GM19239 (cell line): ENCODE results near the gene SYNDIG1L.
A peak's percentile ranks its signal among the peaks of the same experiment; 100 is the strongest.
"Not testable (repeated sequence)": the region's sequence is repeated elsewhere in the genome, so short reads cannot be mapped to it uniquely, and the experiment has no call there.

ENCODE experiments used
- DNase-seq: peaks from one replicate; pipeline ENCODE4 v3.0.0; 2011; ENCODE audit warnings: low spot score; ENCODE audit not compliant: insufficient read length
- FAIRE-seq: peaks from 2 replicates; lab custom pipeline; 2011; peaks lifted over from hg19 to GRCh38; lab: Jason Lieb, UNC

Gene SYNDIG1L

DNA sequence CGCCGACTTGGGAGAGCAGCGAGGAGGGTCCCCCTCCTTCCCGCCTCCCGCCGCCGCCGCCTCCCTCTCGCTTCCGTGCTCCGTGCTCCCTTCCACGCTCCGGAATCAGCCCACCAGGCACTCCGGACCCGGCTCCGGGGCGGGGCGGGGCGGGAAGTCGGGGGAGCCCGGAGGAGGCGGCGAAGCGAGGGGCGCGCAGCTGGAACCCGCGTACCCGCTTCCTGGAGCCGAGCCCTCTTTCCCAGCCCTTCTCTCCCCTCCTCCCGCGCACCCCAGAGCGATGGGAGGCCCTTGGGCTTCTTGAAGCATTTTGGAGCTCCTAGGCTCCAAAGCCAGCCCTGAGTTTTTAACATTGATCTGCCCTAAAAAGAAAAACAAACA lies at the start of gene SYNDIG1L:
Gene SYNDIG1L, minus strand, starts transcription at position 9 of the 381 bp plus-strand sequence. CDS start 16,466 bp downstream, outside the sequence.
- FAIRE-seq = no peak

DNA sequence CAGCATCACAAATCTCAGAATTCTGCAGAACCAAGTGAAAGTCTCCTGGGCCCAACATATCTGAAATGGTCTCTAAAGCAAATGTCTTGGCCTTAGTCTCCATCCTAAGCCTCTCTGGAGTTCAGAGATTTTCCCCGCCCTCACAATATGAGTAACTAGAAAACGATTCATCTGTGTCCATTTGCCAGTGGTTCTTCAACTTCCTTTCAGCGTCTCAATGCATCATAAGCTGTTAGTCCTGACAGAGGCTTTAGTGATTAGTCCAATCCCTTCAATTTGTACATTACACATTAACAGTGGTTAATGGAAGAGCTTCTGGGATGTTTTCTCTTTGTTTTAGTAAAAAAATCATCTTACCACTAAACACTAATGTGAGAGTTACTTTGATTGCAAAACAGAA lies 49.7 kb upstream of the SYNDIG1L start:
- no peak for DNase-seq
- FAIRE-seq = no peak

More for the DNA sequence above, at the start of gene SYNDIG1L:
- DNase-seq = no peak

GRCh38 chr14:74474376-74474775 lies 48.4 kb upstream of the SYNDIG1L start:
- FAIRE-seq (no peak), DNase-seq (no peak)

GRCh38 chr14:74472601-74473000 lies 46.6 kb upstream of the SYNDIG1L start:
- no peak for FAIRE-seq
- DNase-seq = no peak

GRCh38 chr14:74469548-74470518 lies 43.8 kb upstream of the SYNDIG1L start:
- FAIRE-seq (no peak), DNase-seq (no peak)

GRCh38 chr14:74468513-74468912 lies 42.5 kb upstream of the SYNDIG1L start:
- DNase-seq = no peak
- FAIRE-seq = no peak

DNA sequence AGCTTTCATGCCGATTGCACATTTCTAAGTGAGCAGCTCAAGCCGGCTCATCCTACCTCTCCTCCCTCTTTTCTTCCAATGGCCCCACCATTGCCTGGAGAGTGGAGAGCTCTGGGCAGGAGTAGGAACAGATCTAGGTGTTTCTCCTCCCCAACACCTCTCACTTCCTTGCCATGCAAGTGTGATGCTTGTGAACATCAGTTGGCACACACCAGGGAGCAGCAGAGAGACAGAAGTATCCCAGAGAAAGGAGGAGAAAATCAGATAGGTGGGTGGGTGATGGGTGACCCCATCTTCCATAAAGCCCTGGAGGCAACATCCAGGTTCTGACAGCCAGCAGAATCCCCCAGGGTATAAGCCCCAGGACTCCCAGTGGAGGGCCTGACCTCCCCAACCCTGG lies 39.3 kb upstream of the SYNDIG1L start:
- DNase-seq = no peak
- no peak for FAIRE-seq

DNA sequence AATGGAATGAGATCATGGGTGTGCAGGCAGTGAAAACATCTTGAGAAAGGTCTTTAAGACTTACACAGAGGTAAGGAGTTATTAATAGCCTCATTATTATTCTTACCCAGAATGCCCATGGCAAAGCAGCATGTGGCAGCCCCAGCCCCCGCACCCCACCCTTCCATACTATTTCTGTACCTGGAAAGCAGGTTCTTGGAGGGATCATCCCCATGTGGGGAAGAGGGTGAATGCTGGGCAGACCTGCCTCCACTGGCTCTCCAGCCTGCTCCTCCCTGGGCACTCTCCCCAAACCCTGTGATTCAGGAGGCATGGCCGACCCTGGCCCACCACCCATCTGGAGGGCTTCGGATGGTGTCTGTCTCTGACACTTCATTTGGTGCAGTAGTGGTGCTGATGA lies 38.8 kb upstream of the SYNDIG1L start:
- FAIRE-seq (no peak), DNase-seq (no peak)

DNA sequence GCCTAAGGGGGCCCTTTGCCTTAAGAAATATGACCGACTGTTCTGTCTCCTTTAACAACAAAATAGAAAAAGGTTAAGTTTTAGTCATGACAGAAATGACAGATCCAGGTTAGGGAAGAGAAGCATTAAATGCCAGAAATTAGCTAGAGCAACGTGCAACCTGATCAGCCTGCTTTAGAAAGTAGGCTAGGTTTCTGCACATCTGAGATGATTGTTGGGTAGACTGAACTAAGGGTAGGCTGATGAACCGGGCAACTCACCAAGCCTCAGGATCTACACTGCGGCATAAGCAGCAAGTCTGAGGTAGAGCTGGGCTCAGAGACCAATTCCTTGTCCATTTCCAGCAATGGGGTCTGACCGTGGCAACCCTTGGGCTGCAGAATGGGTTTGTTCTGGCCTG lies 37.7 kb upstream of the SYNDIG1L start:
- DNase-seq (no peak), FAIRE-seq (no peak)

- DNase-seq = no peak
These were observed 37.0 kb upstream of the SYNDIG1L start for GRCh38 chr14:74462993-74463392.

DNA sequence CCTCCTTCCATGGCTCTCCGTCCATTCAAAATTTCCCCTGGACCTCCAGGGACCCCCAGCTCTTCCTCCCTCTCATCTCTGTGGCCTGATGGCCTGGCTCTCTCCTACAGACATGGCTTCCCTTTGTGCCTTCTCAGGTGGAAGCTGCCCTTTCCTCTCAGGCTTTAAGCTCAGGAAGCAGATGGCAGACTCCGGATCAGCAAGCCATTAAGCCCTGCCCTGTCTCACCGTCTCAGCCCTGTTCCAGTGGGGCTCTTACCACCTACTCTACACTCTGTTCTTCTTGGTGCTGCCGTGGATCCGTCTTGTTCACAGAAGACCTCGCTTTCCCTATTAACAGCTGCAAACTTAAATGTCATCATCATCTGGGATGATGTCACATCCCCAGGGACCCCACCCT lies 34.0 kb upstream of the SYNDIG1L start:
- no peak for DNase-seq
- FAIRE-seq = no peak

More at GRCh38 chr14:74462993-74463392, 37.0 kb upstream of the SYNDIG1L start:
- no peak for FAIRE-seq

DNA sequence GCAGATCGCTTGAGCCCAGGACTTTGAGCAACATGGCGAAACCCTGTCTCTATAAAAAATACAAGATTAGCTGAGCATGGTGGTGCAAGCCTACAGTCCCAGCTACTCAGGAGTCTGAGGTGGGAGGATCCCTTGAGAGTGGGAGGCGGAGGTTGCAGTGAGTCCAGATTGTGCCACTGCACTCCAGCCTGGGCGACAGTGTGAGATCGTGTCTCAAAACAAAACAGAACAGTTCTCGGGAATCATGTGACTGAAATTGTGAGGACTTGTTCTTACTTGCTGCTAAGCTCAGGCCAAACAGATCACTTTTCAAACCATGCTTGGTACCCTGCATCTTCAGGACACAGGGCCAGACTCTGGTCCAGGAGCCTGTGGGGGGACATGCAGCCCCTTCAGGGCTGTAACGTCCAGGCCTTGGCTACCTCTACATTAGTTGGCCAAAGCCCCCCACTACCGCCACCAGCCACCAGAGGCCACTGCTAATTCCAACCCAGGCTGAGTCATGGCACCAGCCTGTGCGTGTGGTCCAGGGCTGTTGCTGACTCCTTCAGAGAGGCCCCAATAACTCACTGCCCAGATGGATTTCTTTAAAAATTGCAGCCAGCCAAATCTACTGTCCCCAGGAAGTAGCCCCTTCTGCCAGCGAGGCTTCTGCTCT lies 33.4 kb upstream of the SYNDIG1L start:
- FAIRE-seq (no peak), DNase-seq (peak; percentile 33)

GRCh38 chr14:74457565-74457895 lies 31.5 kb upstream of the SYNDIG1L start:
- FAIRE-seq (no peak), DNase-seq (no peak)

- DNase-seq (no peak), FAIRE-seq (no peak)
These were observed 30.9 kb upstream of the SYNDIG1L start for GRCh38 chr14:74456684-74457564.

DNA sequence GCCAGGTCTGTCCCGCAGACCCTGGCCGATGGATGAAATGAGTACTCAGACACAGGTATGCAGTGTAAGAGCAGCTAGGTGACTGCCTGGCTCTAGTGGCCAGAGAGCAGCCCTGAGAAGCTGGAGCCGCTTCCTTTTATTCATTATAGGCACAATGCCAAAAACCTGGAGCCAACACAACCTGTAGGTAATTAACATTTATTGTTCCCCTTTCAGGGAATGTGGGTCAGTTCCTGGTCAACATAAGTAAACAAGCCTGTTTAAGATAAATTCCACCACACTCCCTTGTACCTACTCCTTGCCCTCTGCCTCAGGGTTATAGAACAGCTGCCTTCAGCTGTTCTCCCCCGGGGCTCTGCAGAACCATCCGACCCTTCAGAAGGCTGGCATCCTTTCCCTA lies 28.4 kb upstream of the SYNDIG1L start:
- not testable (repeated sequence) for FAIRE-seq, DNase-seq

GRCh38 chr14:74444866-74445265 lies 18.9 kb upstream of the SYNDIG1L start:
- DNase-seq (no peak), FAIRE-seq (no peak)

DNA sequence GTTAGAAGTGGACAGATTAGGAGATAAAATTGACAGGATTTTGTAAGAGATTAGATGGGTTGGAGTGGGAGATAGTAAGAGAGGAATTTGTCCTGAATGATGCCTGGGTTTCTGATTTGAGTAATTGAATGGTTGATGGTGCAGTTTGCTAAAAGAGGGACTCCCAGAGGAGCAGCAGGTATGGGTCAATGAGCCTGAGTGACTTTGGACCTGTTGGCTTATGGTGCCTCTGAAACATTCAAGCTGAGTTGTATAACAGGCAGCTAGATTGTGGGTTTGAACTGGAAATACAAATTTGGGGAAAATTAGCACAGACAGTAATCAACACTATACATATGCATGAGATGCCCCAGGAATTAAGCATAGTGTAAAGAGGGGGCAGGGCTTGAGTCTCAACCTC lies 16.7 kb upstream of the SYNDIG1L start:
- FAIRE-seq (no peak), DNase-seq (no peak)

DNA sequence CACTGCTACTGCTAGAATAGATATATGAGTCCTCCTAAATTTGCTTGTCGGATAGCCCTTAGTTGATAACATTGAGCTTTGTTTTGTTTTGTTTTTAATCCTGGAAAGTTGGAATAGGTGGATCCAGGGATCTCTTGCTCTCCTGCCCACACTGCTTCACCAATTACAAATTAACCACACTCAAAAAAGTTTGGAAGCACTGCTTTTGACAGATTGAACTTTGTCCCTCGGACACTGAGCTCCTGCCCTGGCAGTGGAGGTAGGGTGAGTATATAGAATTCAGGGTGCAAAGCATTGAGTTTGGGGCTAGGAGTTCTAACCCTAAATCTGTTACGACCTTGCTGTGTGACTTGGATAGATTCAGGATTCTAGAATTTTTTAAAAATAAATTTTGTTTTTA lies 15.1 kb upstream of the SYNDIG1L start:
- DNase-seq (no peak), FAIRE-seq (no peak)

DNA sequence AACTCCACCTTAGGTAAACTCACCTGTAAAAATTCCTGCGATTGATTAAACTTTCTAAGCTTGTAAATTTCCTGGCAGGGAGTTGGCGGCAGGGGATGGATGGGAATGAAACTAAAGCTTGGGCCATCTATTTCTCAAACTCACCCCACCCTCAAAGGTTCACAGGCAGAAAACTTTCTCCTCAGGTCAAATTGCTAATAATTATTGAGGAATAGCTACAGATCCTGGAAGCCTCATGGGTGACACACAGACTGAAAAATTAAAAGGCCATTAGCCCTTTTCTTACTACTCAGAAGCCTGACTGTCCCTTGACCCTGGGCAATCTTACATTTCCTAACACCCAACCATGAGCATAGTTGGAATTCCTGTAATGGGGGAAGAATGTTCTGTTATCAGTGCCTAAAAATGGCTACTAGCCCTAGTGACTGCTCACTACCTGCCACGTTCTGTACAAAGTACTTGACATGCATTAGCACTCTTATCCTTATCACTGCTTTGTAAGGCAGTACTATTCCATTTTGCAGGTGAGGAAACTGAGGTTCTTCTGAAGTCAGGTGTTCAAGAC lies 12.4 kb upstream of the SYNDIG1L start:
- DNase-seq = no peak

DNA sequence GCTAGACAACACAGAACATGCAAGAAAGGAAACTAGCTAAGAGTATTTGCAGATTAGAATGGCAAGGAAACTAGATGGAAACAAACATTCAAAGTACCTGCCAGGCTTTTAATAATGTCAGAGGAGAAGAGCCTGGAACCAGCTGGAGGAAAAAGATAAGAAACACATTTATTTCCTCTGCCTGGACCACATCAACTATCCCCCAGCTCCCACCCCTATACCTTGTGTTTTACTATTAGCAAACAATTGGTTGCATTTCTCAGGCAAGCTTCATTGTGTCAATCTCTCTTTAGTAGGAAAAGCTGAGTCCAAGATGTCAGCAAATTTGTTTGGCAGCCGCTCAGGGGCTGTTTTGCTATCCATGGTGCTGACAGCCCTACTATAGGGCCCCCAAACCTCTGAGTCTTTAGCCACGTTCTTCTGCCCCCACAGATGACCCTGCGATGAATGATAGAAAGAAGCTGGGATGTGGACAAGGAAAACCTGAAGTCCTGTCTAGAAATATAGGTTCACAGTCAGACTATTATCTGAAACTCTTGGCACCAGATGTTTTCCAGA lies 11.6 kb upstream of the SYNDIG1L start:
- FAIRE-seq (no peak), DNase-seq (no peak)

More for the DNA sequence above, 12.4 kb upstream of the SYNDIG1L start:
- FAIRE-seq = no peak
